GM10248 (cell line): ENCODE data around the gene NSD1.

Source experiments
- CTCF ChIA-PET: fragments of 300-600 bp; sonication (Branson Sonifier 250); formaldehyde crosslinking; extraction: SDS; loops from one replicate; lab custom pipeline; 2021; ENCODE audit warnings: antibody characterized with exemption; lab: Yijun Ruan, JAX
- POLR2A ChIA-PET: fragments of 350-650 bp; sonication (Branson Sonifier 250); formaldehyde crosslinking; extraction: SDS; loops from one replicate; lab custom pipeline; 2020; ENCODE audit warnings: antibody characterized with exemption; lab: Yijun Ruan, JAX
- DNase-seq: peaks from one replicate; pipeline ENCODE4 v3.0.0; 2012; ENCODE audit errors: extremely low spot score
- TF ChIP-seq, protein P1 (sequence below): IDR thresholded peaks from 2 replicates; pipeline ENCODE4 v1.5.1; 2012; ENCODE audit warnings: mild to moderate bottlenecking, low read depth; ENCODE audit errors: extremely low read depth, missing control alignments, control extremely low read depth

NSD1 gene

DNA sequence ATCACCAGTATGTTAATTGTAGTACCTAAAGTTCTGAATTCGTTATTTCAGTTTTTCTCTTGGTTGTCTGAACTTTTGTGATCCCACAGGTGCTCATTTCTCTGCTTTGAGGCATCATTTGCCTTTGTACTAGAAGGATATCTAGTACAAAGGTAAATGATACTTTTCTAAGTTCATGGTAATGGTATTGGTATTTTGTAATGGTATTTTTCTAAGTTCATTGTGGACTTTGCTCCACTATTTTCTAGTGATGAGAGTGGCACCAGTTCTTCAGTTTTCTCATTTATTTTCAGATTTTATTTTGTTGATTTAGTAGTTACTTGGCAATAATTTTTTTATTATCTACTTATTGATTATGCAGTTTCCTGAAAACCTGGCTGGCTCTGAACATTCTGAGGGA, 127.9 kb downstream of the NSD1 start:
- POLR2A ChIA-PET = no interaction called here
- TF ChIP-seq, protein P1, sequence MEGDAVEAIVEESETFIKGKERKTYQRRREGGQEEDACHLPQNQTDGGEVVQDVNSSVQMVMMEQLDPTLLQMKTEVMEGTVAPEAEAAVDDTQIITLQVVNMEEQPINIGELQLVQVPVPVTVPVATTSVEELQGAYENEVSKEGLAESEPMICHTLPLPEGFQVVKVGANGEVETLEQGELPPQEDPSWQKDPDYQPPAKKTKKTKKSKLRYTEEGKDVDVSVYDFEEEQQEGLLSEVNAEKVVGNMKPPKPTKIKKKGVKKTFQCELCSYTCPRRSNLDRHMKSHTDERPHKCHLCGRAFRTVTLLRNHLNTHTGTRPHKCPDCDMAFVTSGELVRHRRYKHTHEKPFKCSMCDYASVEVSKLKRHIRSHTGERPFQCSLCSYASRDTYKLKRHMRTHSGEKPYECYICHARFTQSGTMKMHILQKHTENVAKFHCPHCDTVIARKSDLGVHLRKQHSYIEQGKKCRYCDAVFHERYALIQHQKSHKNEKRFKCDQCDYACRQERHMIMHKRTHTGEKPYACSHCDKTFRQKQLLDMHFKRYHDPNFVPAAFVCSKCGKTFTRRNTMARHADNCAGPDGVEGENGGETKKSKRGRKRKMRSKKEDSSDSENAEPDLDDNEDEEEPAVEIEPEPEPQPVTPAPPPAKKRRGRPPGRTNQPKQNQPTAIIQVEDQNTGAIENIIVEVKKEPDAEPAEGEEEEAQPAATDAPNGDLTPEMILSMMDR = no peak
- CTCF ChIA-PET = no interaction called here
- no peak for DNase-seq

DNA sequence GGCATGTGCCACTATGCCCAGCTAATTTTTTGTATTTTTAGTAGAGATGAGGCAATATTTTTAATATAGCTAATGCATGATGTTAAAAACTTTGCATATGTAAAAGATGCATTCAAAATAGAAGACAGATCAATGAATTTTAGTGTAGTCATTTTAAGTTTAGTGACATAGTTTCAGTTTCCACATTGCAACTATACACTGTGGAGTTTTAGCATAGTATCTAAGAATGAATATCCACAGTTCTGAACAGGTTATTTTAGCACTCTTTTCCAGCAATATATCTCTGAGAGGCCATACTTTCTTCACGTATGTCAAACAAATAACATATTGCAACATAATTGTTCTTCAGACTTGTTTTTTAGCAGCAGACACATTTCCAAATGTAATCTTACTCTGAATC, 130.6 kb downstream of the NSD1 start:
- DNase-seq = no peak
- ChIA-PET POLR2A (no interaction called here), CTCF (interaction anchor here (1.1 to 2.0 kb wide), 4 partner anchors 10 to 604 kb away, joined by 3 to 6 read pairs (median 4); no protein-coding TSS in a partner anchor)
- TF ChIP-seq, protein P1 = no peak

DNA sequence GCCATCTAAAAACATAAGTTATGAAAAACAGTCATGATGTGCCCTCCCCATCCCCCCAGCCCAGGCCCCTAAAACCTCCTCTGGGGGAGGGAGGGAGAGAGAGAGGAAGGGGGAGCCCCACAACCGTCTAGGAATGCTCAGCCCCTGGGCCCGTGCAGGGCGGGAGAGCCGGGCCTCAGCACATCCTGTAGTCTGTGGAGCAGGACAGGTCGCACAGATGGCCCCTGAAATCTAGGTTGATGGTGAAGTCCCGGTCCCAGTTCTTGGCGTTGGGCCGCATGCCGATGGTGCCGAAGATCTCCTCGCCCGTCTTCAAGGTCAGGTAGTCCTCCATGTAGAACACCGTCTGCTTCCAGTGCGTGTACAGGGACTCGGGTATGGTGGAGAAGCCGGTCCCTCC, 131.8 kb downstream of the NSD1 start:
- ChIA-PET POLR2A (no interaction called here), CTCF (interaction anchor here (2.0 kb wide), 1 partner anchor 151 kb away, joined by 6 read pairs; no protein-coding TSS in a partner anchor)
- no peak for DNase-seq
- TF ChIP-seq, protein P1 = no peak

DNA sequence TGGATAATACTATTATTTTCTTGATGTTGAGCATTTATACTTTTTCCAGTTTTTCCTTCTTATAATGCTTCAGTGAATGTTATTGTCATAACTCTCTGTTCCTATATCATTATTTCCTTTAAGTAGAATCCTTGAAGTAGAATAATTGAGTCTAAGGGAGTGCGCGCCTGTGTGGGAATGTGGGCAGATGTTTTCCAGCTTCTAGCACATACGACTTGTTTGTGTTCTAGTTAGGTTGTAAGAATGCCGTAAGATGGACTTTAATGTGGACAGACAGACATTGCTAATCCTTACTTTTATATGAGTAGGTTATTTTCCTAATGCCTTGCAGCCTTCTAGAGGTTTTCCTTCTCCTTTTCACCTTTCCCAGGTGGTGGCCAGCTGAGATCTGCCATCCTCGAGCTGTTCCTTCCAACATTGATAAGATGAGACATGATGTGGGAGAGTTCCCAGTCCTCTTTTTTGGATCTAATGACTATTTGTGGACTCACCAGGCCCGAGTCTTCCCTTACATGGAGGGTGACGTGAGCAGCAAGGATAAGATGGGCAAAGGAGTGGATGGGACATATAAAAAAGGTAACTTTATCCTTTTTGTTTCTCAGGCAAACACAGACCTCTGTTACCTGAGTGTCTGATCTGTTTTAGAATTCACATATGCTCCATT, 135.8 kb downstream of the NSD1 start:
- TF ChIP-seq, protein P1 = no peak
- no peak for DNase-seq
- ChIA-PET POLR2A (no interaction called here), CTCF (interaction anchor here (1.4 kb wide), 1 partner anchor 15 kb away, joined by 5 read pairs; no protein-coding TSS in a partner anchor)

DNA sequence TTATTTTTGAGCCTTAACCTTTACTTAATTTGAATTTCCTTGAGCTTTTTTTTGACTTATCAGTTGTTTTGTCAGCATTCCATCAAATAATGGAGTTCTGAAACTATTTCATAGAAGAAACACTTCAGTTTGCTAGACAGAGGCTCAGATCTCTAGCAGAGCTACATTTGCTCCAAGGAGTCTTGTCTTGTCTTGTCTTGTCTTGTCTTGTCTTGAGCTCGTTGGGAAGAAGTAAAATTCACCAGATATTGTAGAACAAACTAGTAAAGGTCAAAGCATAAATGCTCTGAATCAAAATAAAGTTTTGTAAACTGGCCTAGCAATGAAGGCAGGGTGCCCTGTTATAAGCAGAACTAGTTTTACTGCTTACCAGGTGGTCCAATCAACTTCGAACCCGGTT, 136.4 kb downstream of the NSD1 start:
- TF ChIP-seq, protein P1 = no peak
- no peak for DNase-seq
- ChIA-PET CTCF (interaction anchor here (1.0 to 1.4 kb wide), 4 partner anchors 7 to 156 kb away, joined by 3 to 5 read pairs (median 4); no protein-coding TSS in a partner anchor), POLR2A (no interaction called here)

DNA sequence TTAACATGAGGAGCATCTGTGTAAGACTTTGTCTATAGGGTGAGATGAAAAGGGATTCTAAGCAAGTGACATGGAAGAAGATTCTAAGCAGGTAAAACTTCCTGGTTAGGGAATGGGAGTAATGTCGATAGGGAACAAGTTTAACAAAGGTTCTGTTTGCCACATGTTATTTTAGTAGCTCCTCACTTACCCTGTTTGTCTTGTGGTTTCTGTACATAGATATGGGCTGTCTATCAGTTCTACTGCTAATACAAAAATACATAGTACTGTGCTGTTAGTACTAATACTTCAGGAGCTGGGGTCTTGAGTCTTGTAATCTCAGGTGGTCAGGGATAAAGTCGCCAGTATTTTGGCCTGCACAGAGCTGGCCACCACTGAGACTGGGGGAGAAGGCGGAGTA, 137.1 kb downstream of the NSD1 start:
- TF ChIP-seq, protein P1 = no peak
- ChIA-PET POLR2A (no interaction called here), CTCF (interaction anchor here (1.0 to 1.4 kb wide), 7 partner anchors 8 to 163 kb away, joined by 3 to 5 read pairs (median 4); no protein-coding TSS in a partner anchor)
- DNase-seq = no peak
